GM12891 (cell line): ENCODE measurements around the gene F10.

Source experiments
- POLR2A ChIP-seq: IDR thresholded peaks from 2 replicates; pipeline ENCODE4 v1.6.1; 2011; ENCODE audit warnings: low read depth, low read length, control low read depth
- POLR2AphosphoS5 ChIP-seq: IDR thresholded peaks from 2 replicates; pipeline ENCODE4 v1.6.1; 2011; ENCODE audit warnings: low read depth, low read length, control low read depth
- POU2F2 ChIP-seq: IDR thresholded peaks from 2 replicates; pipeline ENCODE4 v1.6.1; 2011; ENCODE audit warnings: low read depth, mild to moderate bottlenecking, control low read depth, low read length, moderate library complexity
- TAF1 ChIP-seq: IDR thresholded peaks from 2 replicates; pipeline ENCODE4 v1.6.1; 2011; ENCODE audit warnings: low read depth, low read length, control low read depth

- no peak for TF ChIP-seq TAF1
- no peak for TF ChIP-seq POLR2A
- no peak for TF ChIP-seq POLR2AphosphoS5
- TF ChIP-seq POU2F2 = no peak
Observed at GRCh38 chr13:113120300-113121182, 2.1 kb upstream of the F10 start.
